Fibroblast of skin of abdomen (primary cell): ENCODE results near the gene KCTD14. TPM values are rescaled to one million over a fixed set of nuclear protein-coding genes. Genes with fewer than 3 reads are reported as not detected.
"Not testable (repeated sequence)": the region's sequence is repeated elsewhere in the genome, so short reads cannot be mapped to it uniquely, and the experiment has no call there.

Experiments used
- DNase-seq: peaks from one replicate; pipeline ENCODE4 v3.0.0-alpha.2; 2013
- polyA plus RNA-seq, 2 experiments: library from polyadenylated mRNA; unstranded; fragments of 120-200 nt; gene quantifications; one replicate each; pipeline ENCODE4 v1.2.1, GENCODE V29; 2013; ENCODE audit not compliant: insufficient read length in 2 of 2

Gene KCTD14
- polyA plus RNA-seq (2013, experiment 1 of 2; ENCODE audit: insufficient read length): 1.0 TPM
- 1.7 TPM for polyA plus RNA-seq (2013, experiment 2 of 2; ENCODE audit: insufficient read length)

- DNase-seq: no peak
These were observed at the start of gene KCTD14 for GRCh38 chr11:78022397-78023396. TSS of gene KCTD14 (minus strand) at chr11:78023276. CDS start at chr11:78023249, 27 bp downstream.

- no peak for DNase-seq
These were observed 49.4 kb upstream of the KCTD14 start for GRCh38 chr11:78072455-78072854.

GRCh38 chr11:78071717-78072116 is 48.6 kb upstream of the KCTD14 start:
- DNase-seq: no peak

- DNase-seq: no peak
These were observed 47.5 kb upstream of the KCTD14 start for GRCh38 chr11:78070621-78071020.

- no peak for DNase-seq
These were observed 46.4 kb upstream of the KCTD14 start for GRCh38 chr11:78069465-78069864.

GRCh38 chr11:78067704-78068103 is 44.6 kb upstream of the KCTD14 start:
- no peak for DNase-seq

- no peak for DNase-seq
These were observed 43.4 kb upstream of the KCTD14 start for GRCh38 chr11:78066471-78066870.

- DNase-seq: no peak
These were observed 42.1 kb upstream of the KCTD14 start for GRCh38 chr11:78065203-78065602.

GRCh38 chr11:78063440-78064181 is 40.5 kb upstream of the KCTD14 start, which contains the start of gene THRSP:
TSS of gene THRSP (plus strand) at chr11:78063861. CDS start at chr11:78063882, 21 bp downstream.
- DNase-seq: no peak

GRCh38 chr11:78062671-78063070 is 39.6 kb upstream of the KCTD14 start:
- DNase-seq: no peak

GRCh38 chr11:78061921-78062311 is 38.8 kb upstream of the KCTD14 start:
- no peak for DNase-seq

GRCh38 chr11:78061088-78061920 is 38.2 kb upstream of the KCTD14 start:
- DNase-seq: no peak

GRCh38 chr11:78060533-78060932 is 37.5 kb upstream of the KCTD14 start:
- DNase-seq: no peak

- not testable (repeated sequence) for DNase-seq
These were observed 36.8 kb upstream of the KCTD14 start for GRCh38 chr11:78059749-78060328.

GRCh38 chr11:78057462-78058055 is 34.5 kb upstream of the KCTD14 start:
- no peak for DNase-seq

- no peak for DNase-seq
These were observed 33.0 kb upstream of the KCTD14 start for GRCh38 chr11:78056093-78056492.

GRCh38 chr11:78054971-78055370 is 31.9 kb upstream of the KCTD14 start:
- no peak for DNase-seq

- peak; percentile 69 for DNase-seq
These were observed 28.1 kb upstream of the KCTD14 start for GRCh38 chr11:78050964-78051831.

GRCh38 chr11:78049348-78049747 is 26.3 kb upstream of the KCTD14 start:
- DNase-seq: no peak

GRCh38 chr11:78048561-78048960 is 25.5 kb upstream of the KCTD14 start:
- no peak for DNase-seq
